Fibroblast of skin of abdomen (primary cell): ENCODE measurements around the gene NLRP7. TPM values are rescaled to one million over a fixed set of nuclear protein-coding genes. Genes with fewer than 3 reads are reported as not detected.
"Not testable (repeated sequence)": the region's sequence is repeated elsewhere in the genome, so short reads cannot be mapped to it uniquely, and the experiment has no call there.

Source experiments
- DNase-seq: peaks from one replicate; pipeline ENCODE4 v3.0.0-alpha.2; 2013
- polyA plus RNA-seq, 2 experiments: library from polyadenylated mRNA; unstranded; fragments of 120-200 nt; gene quantifications; one replicate each; pipeline ENCODE4 v1.2.1, GENCODE V29; 2013; ENCODE audit not compliant: insufficient read length in 2 of 2

NLRP7 gene
- not detected for polyA plus RNA-seq (2013, experiment 1 of 2; ENCODE audit: insufficient read length)
- polyA plus RNA-seq (2013, experiment 2 of 2; ENCODE audit: insufficient read length): not detected

DNA sequence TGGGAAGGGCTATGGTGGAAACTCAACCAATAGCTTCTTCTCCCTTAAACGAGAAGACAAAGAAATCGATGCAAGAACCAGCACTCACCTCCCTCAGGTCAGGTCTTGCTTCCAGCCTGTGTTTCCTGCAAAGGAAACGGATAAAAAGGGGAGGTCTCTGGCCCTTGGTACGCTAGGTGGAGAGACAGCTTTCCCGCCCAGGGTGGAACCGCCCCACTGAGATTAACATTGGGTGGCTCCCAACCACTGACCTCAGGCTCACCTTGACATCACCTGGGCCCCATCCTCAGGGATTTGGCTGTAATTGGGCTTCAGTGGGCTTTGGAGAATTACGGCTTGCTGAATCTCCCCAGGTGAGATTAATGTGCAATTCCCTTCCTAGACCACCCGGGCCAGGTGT, at the start of gene NLRP7:
TSS of gene NLRP7 (minus strand) at position 150 of the 400 bp plus-strand sequence.
- no peak for DNase-seq

DNA sequence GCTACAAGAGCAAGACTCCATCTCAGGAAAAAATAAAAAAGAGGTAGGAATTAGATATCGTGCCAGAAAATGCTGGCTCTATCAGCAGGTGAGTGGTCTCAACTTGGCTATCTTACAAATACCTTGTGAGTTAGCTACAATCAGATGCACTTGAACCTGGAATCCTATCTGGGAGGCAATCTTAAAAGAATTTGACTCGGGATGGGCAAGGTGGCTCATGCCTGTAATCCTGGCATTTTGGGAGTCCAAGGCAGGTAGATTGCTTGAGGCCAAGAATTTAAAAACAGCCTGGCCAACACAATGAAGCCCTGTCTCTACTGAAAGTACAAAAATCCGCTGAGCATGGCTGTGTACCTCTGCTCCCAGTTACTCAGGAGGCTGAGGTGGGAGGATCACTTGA, 48.2 kb upstream of the NLRP7 start:
- no peak for DNase-seq

DNA sequence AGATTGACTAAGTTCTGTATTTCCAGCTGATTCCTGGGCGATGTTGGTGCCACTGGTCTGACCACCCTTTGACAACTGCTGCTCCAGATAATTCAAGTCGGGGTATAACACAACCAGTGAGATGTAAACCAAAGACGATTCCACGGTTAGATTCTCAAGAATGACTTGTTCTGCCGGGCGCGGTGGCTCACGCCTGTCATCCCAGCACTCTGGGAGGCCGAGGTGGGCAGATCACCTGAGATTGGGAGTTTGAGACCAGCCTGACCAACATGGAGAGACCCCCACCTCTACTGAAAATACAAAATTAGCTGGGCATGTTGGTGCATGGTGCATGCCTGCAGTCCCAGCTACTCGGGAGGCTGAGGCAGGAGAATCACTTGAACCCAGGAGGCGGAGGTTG, 42.2 kb upstream of the NLRP7 start:
- not testable (repeated sequence) for DNase-seq

- DNase-seq: not testable (repeated sequence)
Measured at GRCh38 chr19:54982562-54982961, 35.2 kb upstream of the NLRP7 start.

GRCh38 chr19:54973229-54974090, 26.1 kb upstream of the NLRP7 start:
- not testable (repeated sequence) for DNase-seq

DNA sequence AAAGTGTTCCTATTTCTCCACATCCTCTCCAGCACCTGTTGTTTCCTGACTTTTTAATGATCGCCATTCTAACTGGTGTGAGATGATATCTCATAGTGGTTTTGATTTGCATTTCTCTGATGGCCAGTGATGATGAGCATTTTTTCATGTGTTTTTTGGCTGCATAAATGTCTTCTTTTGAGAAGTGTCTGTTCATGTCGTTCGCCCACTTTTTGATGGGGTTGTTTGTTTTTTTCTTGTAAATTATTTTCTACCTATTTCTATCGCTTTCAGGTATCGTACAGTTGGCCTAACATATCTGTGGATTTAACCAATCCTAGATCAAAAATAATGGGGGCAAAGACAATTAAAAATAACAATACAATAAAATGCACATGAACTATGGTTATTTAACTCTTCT, 24.1 kb upstream of the NLRP7 start:
- not testable (repeated sequence) for DNase-seq

DNA sequence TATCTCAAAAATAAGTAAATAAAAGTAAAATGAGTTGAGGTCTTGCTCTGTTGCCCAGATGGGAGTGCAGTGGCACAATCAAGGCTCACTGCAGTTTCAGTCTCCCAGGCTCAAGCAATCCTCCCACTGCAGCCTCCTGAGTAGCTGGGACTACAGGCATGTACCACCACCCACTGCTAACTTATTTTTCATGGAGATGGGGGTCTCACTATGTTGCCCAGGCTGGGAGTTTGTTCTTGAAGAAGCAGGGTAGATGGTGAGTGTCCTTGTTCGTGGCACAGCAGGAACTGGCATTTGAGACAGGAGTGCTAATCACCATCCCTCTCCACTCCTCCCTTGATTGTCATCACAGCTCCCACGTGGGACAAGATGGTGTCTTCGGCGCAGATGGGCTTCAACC, 22.3 kb upstream of the NLRP7 start:
- DNase-seq: no peak

DNA sequence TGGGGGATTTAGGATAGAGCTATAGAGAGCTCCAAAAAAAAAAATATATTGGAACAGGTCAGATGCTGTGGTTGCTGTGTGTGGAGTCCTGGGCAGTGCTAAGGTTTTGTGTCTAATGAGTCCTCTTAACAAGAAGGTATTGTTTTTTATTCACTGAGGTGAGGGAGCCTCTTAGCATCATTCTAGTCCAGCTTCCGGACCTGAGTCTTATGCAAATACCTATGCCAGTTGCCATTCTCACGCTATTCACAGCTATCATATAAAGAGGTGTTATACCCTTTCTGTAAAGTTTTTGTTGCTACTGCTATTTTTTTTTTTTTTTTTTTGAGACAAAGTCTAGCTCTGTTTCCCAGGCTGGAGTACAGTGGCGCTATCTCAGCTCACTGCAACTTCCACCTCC, 20.3 kb upstream of the NLRP7 start:
- no peak for DNase-seq

DNA sequence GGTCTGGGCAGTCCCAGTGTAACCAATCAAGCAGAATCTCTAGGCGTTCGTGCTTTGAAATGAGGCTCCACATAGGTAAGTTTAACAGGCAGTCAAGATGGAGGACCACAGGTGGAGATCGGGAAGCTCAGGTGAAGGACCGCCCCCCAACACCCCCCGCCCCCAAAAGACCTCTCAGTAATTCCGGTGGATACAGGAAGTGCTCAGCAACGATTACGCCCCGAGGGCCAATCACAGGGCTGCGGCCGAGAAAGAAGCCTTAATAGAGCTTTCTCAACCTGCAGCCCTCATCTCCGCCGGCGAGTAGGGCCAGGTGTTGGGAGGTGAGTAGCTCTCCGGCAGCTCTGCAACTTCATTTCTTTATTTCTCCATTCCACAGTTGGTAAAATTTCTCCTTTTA, 17.7 kb upstream of the NLRP7 start:
- DNase-seq: not testable (repeated sequence)

- no peak for DNase-seq
Measured at GRCh38 chr19:54959840-54960239, 12.5 kb upstream of the NLRP7 start.

GRCh38 chr19:54955376-54955775, 8.0 kb upstream of the NLRP7 start:
- DNase-seq: no peak

GRCh38 chr19:54953345-54953713, 6.0 kb upstream of the NLRP7 start:
- not testable (repeated sequence) for DNase-seq

DNA sequence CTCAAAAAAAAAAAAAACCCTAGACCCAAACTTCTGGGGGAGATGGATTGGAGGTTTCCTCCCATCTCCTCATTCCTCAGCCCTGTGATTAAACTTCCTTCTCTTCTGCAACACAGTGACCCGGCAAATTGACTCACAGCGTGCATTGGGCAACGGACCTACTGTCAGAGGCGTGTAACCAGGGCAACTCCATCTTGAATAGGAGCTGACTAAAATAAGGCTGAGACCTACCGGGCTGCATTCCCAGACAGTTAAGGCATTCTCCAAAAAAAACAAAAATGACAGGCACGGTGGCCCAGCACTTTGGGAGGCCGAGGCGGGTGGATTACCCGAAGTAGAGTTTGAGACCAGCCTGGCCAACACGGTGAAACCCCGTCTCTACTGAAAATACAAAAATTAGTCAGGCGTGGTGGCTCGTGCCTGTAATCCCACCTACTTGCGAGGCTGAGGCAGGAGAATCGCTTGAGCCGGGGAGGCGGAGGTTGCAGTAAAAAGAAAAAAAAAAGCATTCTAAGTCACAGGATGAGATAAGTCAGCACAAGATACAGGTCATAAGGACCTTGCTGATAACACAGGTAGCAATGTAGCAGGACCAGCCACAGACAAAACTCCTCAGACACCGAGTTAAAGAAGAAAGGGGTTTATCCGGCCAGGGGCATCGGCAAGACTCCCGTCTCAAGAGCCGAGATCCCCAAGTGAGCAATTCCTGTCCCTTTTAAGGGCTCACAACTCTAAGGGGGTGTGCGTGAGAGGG, 5.4 kb upstream of the NLRP7 start:
- peak; percentile 1 for DNase-seq

DNA sequence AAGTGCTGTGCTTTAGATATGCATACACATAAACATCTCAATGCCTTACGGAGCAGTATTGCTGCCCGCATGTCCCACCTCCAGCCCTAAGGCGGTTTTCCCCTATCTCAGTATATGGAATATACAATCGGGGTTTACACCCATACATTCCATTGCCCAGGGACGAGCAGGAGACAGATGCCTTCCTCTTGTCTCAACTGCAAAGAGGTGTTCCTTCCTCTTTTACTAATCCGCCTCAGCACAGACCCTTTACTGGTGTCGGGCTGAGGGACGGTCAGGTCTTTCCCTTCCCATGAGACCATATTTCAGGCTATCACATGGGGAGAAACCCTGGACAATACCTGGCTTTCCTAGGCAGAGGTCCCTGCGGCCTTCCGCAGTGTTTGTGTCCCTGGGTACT, 3.2 kb upstream of the NLRP7 start:
- not testable (repeated sequence) for DNase-seq

DNA sequence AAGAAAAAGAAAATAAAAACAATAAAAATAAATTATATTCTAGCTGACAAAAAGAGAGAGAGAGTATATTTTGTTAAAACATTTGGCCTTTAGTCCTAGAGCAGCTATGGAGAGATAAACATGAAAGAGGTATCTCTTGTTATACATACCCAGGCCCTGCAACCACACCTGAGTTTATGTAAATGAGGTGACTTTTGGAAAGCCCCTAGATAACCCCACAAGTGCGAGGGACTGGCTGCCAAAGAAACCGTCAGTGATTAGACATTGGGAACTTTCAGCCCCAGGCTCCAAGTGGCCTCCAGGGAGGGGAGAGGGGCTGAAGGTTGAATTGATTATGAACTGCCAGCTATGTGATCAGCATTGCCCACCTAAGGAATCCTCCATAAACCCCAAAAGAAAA, 2.1 kb upstream of the NLRP7 start:
- no peak for DNase-seq

DNA sequence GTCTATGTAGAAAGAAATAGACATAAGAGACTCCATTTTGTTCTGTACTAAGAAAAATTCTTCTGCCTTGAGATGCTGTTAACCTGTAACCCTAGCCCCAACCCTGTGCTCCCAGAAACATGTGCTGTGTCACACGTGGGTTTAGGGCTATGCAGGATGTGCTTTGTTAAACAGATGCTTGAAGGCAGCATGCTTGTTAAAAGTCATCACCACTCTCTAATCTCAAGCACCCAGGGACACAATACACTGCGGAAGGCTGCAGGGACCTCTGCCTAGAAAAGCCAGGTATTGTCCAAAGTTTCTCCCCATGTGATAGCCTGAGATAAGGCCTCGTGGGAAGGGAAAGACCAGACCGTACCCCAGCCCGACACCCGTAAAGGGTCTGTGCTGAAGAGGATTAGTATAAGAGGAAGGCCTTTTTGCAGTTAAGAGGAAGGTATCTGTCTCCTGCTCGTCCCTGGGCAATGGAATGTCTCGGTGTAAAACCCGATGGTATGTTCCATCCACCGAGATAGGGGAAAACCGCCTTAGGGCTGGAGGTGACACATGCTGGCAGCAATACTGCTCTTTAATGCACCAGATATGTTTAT, 3.5 kb downstream of the NLRP7 start:
- DNase-seq: not testable (repeated sequence)

GRCh38 chr19:54939538-54939937, 7.8 kb downstream of the NLRP7 start:
- DNase-seq: not testable (repeated sequence)

DNA sequence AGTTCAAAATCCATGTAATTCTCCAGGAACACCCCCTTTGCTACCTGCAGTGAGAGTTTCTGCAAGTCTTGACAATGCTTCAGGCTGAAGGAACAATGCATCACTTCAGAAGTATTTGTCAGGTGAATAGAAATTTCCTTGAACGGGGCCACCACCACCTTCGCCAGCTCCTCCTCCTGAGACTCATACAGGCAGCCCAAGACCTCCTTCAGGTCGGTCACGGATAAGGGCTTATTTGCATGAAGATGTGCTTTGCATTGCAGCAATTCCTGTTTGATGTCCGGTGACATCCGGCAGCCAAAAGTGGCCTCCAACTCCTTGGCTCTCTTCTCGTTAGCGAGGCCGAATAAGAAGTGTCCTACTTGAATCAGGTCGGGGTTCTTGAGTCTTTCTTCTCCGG, 8.4 kb downstream of the NLRP7 start:
- DNase-seq: no peak

DNA sequence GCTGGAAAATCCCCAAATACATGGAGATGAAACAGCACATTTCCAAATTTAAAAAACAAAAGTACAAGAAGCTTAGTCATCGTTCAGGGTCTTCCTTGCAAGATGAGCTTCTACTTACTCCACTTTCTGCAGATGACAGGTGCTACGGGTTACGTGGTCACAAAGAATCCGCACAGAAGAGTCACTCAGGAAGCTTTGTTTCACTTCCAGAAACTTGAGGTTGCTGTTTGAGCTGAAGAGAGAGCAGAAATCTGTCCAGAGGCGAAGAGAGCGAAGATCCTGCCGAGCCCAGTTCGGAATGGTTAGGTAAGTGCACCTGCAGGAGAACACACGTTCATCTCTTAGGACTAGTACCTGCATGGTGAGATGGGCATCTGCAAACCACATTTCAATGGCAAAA, 9.4 kb downstream of the NLRP7 start:
- DNase-seq: no peak

DNA sequence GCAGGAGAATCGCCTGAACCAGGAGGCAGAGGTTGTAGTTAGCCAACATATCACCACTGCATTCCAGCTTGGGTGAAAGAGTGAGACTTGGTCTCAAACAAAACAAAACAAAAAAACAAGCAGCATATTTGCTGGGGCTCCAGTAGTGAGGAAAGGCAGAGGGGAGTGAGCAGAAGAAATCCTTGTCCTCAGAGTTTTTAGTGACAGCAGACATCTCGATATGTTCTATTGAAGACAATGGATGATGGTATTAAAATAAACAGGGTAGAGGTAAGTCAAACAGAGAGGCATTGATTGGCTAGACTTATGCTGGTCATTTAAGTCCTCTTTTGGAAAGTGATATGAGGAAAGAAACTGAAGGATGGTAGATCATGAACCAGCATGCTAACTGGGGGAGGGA, 19.0 kb downstream of the NLRP7 start:
- no peak for DNase-seq

- DNase-seq: no peak
Measured at GRCh38 chr19:54923276-54923675, 24.1 kb downstream of the NLRP7 start.

DNA sequence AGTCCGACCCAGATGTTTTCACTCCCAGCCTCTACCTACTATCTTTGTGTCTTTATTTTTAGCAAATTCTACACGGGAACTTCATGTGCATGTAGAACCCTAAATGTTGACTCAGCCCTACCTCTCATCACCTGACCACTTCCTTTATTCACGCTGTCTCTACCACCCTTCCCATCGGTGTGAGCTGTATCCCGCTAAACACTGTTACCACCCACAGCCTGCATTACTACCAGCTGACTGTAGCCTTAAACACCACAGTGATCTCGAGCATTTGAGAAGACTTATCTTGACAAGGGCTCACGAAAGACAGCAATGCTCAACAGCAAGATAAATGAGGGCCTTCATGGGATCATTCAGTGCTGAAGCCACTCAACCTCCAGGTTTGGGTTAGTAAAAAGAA, 26.2 kb downstream of the NLRP7 start:
- DNase-seq: no peak
